Left colon (tissue), 2 donors: ENCODE results near the gene LSM7. TPM values are rescaled to one million over a fixed set of nuclear protein-coding genes. Genes with fewer than 3 reads are reported as not detected.

Source experiments
- ATAC-seq: fragments of 200-7000 bp; cut with Tn5 transposase; one replicate; pipeline ENCODE4 v1.9.1; 2020; ENCODE audit warnings: mild to moderate bottlenecking, moderate library complexity
- DNase-seq, 2 donors: peaks; one replicate each; pipeline ENCODE4 v3.0.0-alpha.2; 2020
- intact Hi-C, 2 donors: fragments of 100-400 bp; cut with DNase I in 1 of 2; cut with micrococcal nuclease in 1 of 2; formaldehyde crosslinking; loops; one replicate each; pipeline versions ENCODE4 v1.11.2 to v1.14.0; 2022; cut with DNase I, micrococcal nuclease
- total RNA-seq, 2 donors: library from RNA; stranded (reverse); fragmentation: NEBNext Ultra II Directional; extraction: Animal tissue kit (Norgen Biotek cat#: 25700); gene quantifications; one replicate each; pipeline ENCODE4 v1.2.1, GENCODE V29; 2021
- donor health status: DM: no; HTN: no; CAD: no.
- donor health status: DM: yes; HTN: yes; CAD: no.

LSM7 gene
- total RNA-seq, 2 donors from 2014 or later, result 67.1 to 101 TPM

DNA sequence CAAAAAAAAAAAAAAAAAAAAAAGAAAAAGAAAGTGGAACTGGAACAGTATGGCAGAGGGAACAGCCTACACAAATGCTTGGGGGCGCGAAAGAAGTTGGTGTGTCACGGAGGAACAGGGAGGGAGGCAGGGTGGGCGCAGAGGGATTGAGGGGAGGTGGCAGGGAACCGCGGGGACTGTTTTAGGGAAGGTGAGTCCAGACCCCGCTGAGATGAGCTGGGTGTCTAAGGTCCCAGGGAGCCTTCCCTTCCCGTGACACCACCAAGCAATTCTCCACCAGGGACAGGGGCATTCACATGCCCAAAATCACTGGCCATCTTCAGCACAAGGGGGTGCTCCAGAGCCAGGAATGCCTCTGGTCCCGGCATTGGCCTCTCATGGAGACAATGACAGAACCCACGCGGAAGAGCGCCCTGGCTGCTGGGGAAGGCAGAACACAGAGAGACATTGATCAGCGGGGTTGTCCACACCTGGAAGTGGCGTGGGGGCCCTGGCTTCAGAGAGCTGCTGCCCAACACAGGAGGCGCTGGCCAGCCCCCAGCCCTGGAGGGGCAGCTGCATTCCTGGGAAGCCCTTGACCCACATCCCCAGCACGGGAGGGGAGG is 53.4 kb downstream of the LSM7 start:
- intact Hi-C loops, result loop anchor here (5.0 to 10.0 kb wide), 2 partner anchors 118 to 120 kb away; no protein-coding TSS in a partner anchor
- peak; percentile 36 for ATAC-seq
- peak; percentile 68 to 79 for DNase-seq

DNA sequence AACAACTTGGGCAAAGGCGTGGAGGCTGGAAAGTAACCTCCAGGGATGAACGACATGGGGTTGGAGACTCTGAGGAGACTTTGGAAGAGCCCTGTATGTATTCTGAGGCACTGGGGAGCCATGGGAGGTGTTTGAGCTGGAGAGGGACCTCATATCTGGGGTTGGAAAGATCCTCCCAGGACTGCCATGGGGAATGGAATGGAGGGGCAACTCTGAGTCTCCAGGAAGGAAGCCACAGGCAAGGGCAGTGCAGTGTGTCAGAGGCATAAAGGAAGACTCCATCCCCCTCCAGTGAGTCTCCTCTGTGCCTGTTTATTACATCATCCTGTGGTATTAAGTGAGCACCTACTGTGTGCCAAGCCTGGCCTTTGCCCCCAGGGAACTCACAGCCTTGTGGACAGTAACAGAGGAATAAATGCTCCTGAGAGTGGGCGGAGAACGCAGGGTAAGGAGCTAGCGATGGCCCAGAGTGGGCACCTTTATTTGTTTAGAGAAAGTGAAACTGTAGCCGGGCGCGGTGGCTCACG is 54.1 kb downstream of the LSM7 start:
- intact Hi-C loops, result loop anchor here (5.0 to 10.0 kb wide), 2 partner anchors 117 to 121 kb away; no protein-coding TSS in a partner anchor
- DNase-seq, result no peak
- ATAC-seq, result no peak

DNA sequence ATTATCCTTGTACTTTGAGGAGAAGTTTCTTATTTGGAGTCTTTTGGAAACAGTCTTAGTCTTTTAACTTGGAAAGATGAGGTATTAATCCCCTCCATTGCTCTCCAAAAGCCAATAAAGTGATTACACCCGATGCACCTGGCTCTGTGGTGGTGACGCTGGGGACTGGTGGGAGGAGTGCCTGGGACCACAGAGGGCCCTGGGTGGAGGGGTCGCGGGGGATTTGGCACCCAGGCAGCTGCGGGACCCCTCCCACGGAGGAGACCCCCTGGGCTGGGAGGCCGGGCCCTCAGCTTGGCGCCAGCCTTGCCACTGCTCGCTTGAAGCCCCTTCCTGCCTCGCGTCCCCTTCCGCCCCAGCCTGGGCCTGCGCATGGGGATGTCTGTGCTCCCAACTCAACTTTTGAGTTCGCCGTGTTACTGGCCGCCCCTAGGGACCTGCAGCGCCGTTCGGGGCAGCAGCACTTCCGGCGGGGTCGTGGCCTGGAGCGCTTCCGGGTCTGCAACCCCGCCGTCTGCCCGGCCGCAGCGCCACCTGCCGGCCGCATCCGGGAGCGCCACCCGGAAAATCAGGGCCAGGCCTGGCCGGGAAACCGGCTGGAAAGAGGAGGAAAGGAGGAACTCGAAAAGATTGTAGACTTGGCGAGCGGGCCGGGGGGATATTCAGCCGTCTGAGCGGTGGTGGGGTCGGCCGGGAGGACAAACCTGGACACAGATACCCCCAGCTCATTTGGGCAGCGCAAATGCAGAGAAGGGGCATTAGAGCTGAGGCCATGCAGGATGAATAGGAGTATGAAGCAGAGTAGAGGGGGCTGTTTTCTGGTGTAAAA is 54.8 kb downstream of the LSM7 start:
- DNase-seq (peak; percentile 68 to 81), ATAC-seq (peak; percentile 21)
- intact Hi-C loops, result loop anchor here (5.0 to 10.0 kb wide), 2 partner anchors 116 to 121 kb away; no protein-coding TSS in a partner anchor

Other genes with a start within 250 kb of the LSM7 start
- gene MOB3A, start 232.3 kb downstream of the LSM7 start, total RNA-seq, result 10 to 100 TPM; 37.9 to 48.4 TPM
- gene IZUMO4, start 231.7 kb downstream of the LSM7 start, total RNA-seq, result 1 to 10 TPM; 2.1 to 2.3 TPM
- 100 to 1,000 TPM in 1 of 2 donors, 10 to 100 TPM in 1; 99.4 to 123 TPM for gene AP3D1, start 177.0 kb downstream of the LSM7 start, total RNA-seq
- gene DOT1L, start 164.7 kb downstream of the LSM7 start, total RNA-seq, result 10 to 100 TPM; 37.6 to 41.6 TPM
- gene PLEKHJ1, start 92.3 kb downstream of the LSM7 start, total RNA-seq, result 100 to 1,000 TPM; 198 to 213 TPM
- 10 to 100 TPM; 60.3 to 62.7 TPM for gene SF3A2, start 91.8 kb downstream of the LSM7 start, total RNA-seq
- gene AMH, start 79.3 kb downstream of the LSM7 start, total RNA-seq, result 1 to 10 TPM; 1.6 to 1.7 TPM
- gene JSRP1, start 72.2 kb downstream of the LSM7 start, total RNA-seq, result 1 to 10 TPM in 1 of 2 donors, under 1 TPM in 1; 0.55 to 2.6 TPM
- under 1 TPM; 0.15 to 0.78 TPM for gene PEAK3, start 46.4 kb downstream of the LSM7 start, total RNA-seq
- gene LINGO3, start 20.4 kb downstream of the LSM7 start, total RNA-seq, result not detected
- gene SPPL2B, start 98 bp upstream of the LSM7 start, total RNA-seq, result 100 to 1,000 TPM; 142 to 173 TPM
- gene TMPRSS9, start 31.7 kb upstream of the LSM7 start, total RNA-seq, result under 1 TPM; 0.25 to 0.34 TPM
- 100 to 1,000 TPM in 1 of 2 donors, 10 to 100 TPM in 1; 90.2 to 129 TPM for gene TIMM13, start 99.0 kb upstream of the LSM7 start, total RNA-seq
- 10 to 100 TPM; 23.6 to 43.9 TPM for gene LMNB2, start 128.4 kb upstream of the LSM7 start, total RNA-seq
- gene GADD45B, start 147.5 kb upstream of the LSM7 start, total RNA-seq, result 10 to 100 TPM; 44.4 to 53.8 TPM